ENCODE measurements around the gene COP1. TPM values are rescaled to one million over a fixed set of nuclear protein-coding genes. Genes with fewer than 3 reads are reported as not detected.
"Not testable (repeated sequence)": the region's sequence is repeated elsewhere in the genome, so short reads cannot be mapped to it uniquely, and the experiment has no call there.

COP1 gene
- 32.0 and 45.5 TPM in 2 replicates for total RNA-seq (2014; rRNA removed; shearing (Covaris generic))

- peaks cover 6% of the 10 kb centered on the region for H3K4me1 ChIP-seq (replicated peaks)
- H3K27me3 ChIP-seq (replicated peaks), result no peaks in the 10 kb centered on the region
- H3K4me3 ChIP-seq, result peak within 1 kb of the TSS; percentile 64
Observed at GRCh38 chr1:176206961-176207902, at the start of gene COP1. COP1 (minus strand) TSS chr1:176207286; CDS start chr1:176206978, 308 bp downstream.

GRCh38 chr1:176252191-176252590 is 45.1 kb upstream of the COP1 start:
- H3K4me3 ChIP-seq, result no peak overlapping the region
- no peak overlapping the region for H3K27ac ChIP-seq
- H3K4me1 ChIP-seq (replicated peaks), result no peaks in the 10 kb centered on the region
- no peaks in the 10 kb centered on the region; the same call in 1 of the 2 replicates for H3K9me3 ChIP-seq (replicated peaks)
- no peak for DNase-seq (ENCODE audit: low read depth in 1 of 2, low spot score in 2 of 2)
- H3K27me3 ChIP-seq (replicated peaks), result no peaks in the 10 kb centered on the region
- no peaks in the 10 kb centered on the region for H3K36me3 ChIP-seq

More at GRCh38 chr1:176206961-176207902, at the start of gene COP1:
- H3K27ac ChIP-seq, result peak within 1 kb of the TSS; percentile 67
- DNase-seq (ENCODE audit: low read depth in 1 of 2, low spot score in 2 of 2), result peak; percentile 95 to 96
- H3K9me3 ChIP-seq (replicated peaks), result no peaks in the 10 kb centered on the region
- H3K36me3 ChIP-seq, result peaks cover 7% of the 10 kb centered on the region; the same call in 1 of the 2 replicates

GRCh38 chr1:176244851-176245250 is 37.8 kb upstream of the COP1 start:
- no peaks in the 10 kb centered on the region for H3K27me3 ChIP-seq (replicated peaks)
- H3K9me3 ChIP-seq (replicated peaks), result no peaks in the 10 kb centered on the region
- no peaks in the 10 kb centered on the region for H3K36me3 ChIP-seq
- H3K27ac ChIP-seq, result no peak overlapping the region
- H3K4me3 ChIP-seq, result no peak overlapping the region
- DNase-seq (ENCODE audit: low read depth in 1 of 2, low spot score in 2 of 2), result no peak
- no peaks in the 10 kb centered on the region for H3K4me1 ChIP-seq (replicated peaks)

- no peak overlapping the region for H3K27ac ChIP-seq
- no peak overlapping the region for H3K4me3 ChIP-seq
- no peaks in the 10 kb centered on the region for H3K27me3 ChIP-seq (replicated peaks)
Observed at GRCh38 chr1:176243746-176244145, 36.7 kb upstream of the COP1 start.

GRCh38 chr1:176241385-176242015 is 34.4 kb upstream of the COP1 start:
- no peak overlapping the region for H3K4me3 ChIP-seq
- no peaks in the 10 kb centered on the region for H3K27me3 ChIP-seq (replicated peaks)

More at GRCh38 chr1:176243746-176244145, 36.7 kb upstream of the COP1 start:
- no peaks in the 10 kb centered on the region for H3K36me3 ChIP-seq
- no peak for DNase-seq (ENCODE audit: low read depth in 1 of 2, low spot score in 2 of 2)
- no peaks in the 10 kb centered on the region for H3K9me3 ChIP-seq (replicated peaks)
- no peaks in the 10 kb centered on the region for H3K4me1 ChIP-seq (replicated peaks)

GRCh38 chr1:176233657-176234056 is 26.6 kb upstream of the COP1 start:
- H3K4me1 ChIP-seq (replicated peaks); H3K27me3 ChIP-seq (replicated peaks); H3K4me3 ChIP-seq; H3K36me3 ChIP-seq; H3K27ac ChIP-seq; H3K9me3 ChIP-seq (replicated peaks); DNase-seq (ENCODE audit: low read depth in 1 of 2, low spot score in 2 of 2): not testable (repeated sequence)

More at GRCh38 chr1:176241385-176242015, 34.4 kb upstream of the COP1 start:
- Histone ChIP-seq H3K36me3 (no peaks in the 10 kb centered on the region), H3K27ac (no peak overlapping the region), H3K9me3 (replicated peaks) (no peaks in the 10 kb centered on the region), H3K4me1 (replicated peaks) (no peaks in the 10 kb centered on the region)
- DNase-seq (ENCODE audit: low read depth in 1 of 2, low spot score in 2 of 2), result no peak

GRCh38 chr1:176227579-176227978 is 20.5 kb upstream of the COP1 start:
- no peaks in the 10 kb centered on the region for H3K36me3 ChIP-seq
- H3K4me3 ChIP-seq, result no peak overlapping the region
- no peaks in the 10 kb centered on the region for H3K4me1 ChIP-seq (replicated peaks)
- no peak for DNase-seq (ENCODE audit: low read depth in 1 of 2, low spot score in 2 of 2)
- H3K27ac ChIP-seq, result no peak overlapping the region
- H3K27me3 ChIP-seq (replicated peaks), result no peaks in the 10 kb centered on the region
- H3K9me3 ChIP-seq (replicated peaks), result no peaks in the 10 kb centered on the region

GRCh38 chr1:176225911-176226310 is 18.8 kb upstream of the COP1 start:
- Histone ChIP-seq H3K4me1 (replicated peaks) (no peaks in the 10 kb centered on the region), H3K27me3 (replicated peaks) (no peaks in the 10 kb centered on the region)
- DNase-seq (ENCODE audit: low read depth in 1 of 2, low spot score in 2 of 2), result no peak

GRCh38 chr1:176225479-176225875 is 18.4 kb upstream of the COP1 start:
- Histone ChIP-seq H3K4me3 (no peak overlapping the region), H3K27ac (no peak overlapping the region), H3K4me1 (replicated peaks) (no peaks in the 10 kb centered on the region), H3K36me3 (no peaks in the 10 kb centered on the region), H3K9me3 (replicated peaks) (no peaks in the 10 kb centered on the region), H3K27me3 (replicated peaks) (no peaks in the 10 kb centered on the region)
- DNase-seq (ENCODE audit: low read depth in 1 of 2, low spot score in 2 of 2), result no peak

More at GRCh38 chr1:176225911-176226310, 18.8 kb upstream of the COP1 start:
- H3K27ac ChIP-seq, result no peak overlapping the region
- no peaks in the 10 kb centered on the region for H3K36me3 ChIP-seq
- H3K9me3 ChIP-seq (replicated peaks), result no peaks in the 10 kb centered on the region
- H3K4me3 ChIP-seq, result no peak overlapping the region

GRCh38 chr1:176222196-176222595 is 15.1 kb upstream of the COP1 start:
- Histone ChIP-seq H3K4me1 (replicated peaks) (no peaks in the 10 kb centered on the region), H3K27ac (no peak overlapping the region), H3K4me3 (no peak overlapping the region), H3K36me3 (no peaks in the 10 kb centered on the region), H3K9me3 (replicated peaks) (no peaks in the 10 kb centered on the region), H3K27me3 (replicated peaks) (no peaks in the 10 kb centered on the region)
- DNase-seq (ENCODE audit: low read depth in 1 of 2, low spot score in 2 of 2), result no peak

- Histone ChIP-seq H3K4me1 (replicated peaks) (no peaks in the 10 kb centered on the region), H3K27ac (no peak overlapping the region), H3K36me3 (no peaks in the 10 kb centered on the region), H3K4me3 (no peak overlapping the region), H3K27me3 (replicated peaks) (no peaks in the 10 kb centered on the region), H3K9me3 (replicated peaks) (no peaks in the 10 kb centered on the region)
- DNase-seq (ENCODE audit: low read depth in 1 of 2, low spot score in 2 of 2), result no peak
Observed at GRCh38 chr1:176220100-176220689, 13.1 kb upstream of the COP1 start.

- Histone ChIP-seq H3K27ac (no peak overlapping the region), H3K36me3 (no peaks in the 10 kb centered on the region), H3K4me1 (replicated peaks) (no peaks in the 10 kb centered on the region), H3K9me3 (replicated peaks) (no peaks in the 10 kb centered on the region), H3K27me3 (replicated peaks) (peaks cover 4% of the 10 kb centered on the region; the same call in 1 of the 2 replicates), H3K4me3 (no peak overlapping the region)
- no peak for DNase-seq (ENCODE audit: low read depth in 1 of 2, low spot score in 2 of 2)
Observed at GRCh38 chr1:176217461-176218099, 10.5 kb upstream of the COP1 start.

- no peak overlapping the region for H3K27ac ChIP-seq
- no peaks in the 10 kb centered on the region for H3K36me3 ChIP-seq
- no peak overlapping the region for H3K4me3 ChIP-seq
- H3K4me1 ChIP-seq (replicated peaks), result no peaks in the 10 kb centered on the region
- peaks cover 4% of the 10 kb centered on the region; the same call in 1 of the 2 replicates for H3K27me3 ChIP-seq (replicated peaks)
- H3K9me3 ChIP-seq (replicated peaks), result no peaks in the 10 kb centered on the region
- DNase-seq (ENCODE audit: low read depth in 1 of 2, low spot score in 2 of 2), result no peak
Observed at GRCh38 chr1:176216031-176216430, 8.9 kb upstream of the COP1 start.

Measured in SJSA1 (cell line).